AG09309 (cell line): ENCODE measurements around the gene MAPK6.

Experiments used
- DNase-seq: peaks from one replicate; pipeline ENCODE4 v3.0.0-alpha.2; 2010; ENCODE audit warnings: low read depth
- H3K4me3 ChIP-seq: 2 replicates; pipeline ENCODE4 v1.5.1; 2011; ENCODE audit warnings: mild to moderate bottlenecking, low read depth, low read length, moderate library complexity; ENCODE audit not compliant: control insufficient read depth
- CTCF ChIP-seq: IDR thresholded peaks from 2 replicates; pipeline ENCODE4 v1.5.1; 2011; ENCODE audit warnings: mild to moderate bottlenecking, low read depth, low read length, inconsistent platforms; ENCODE audit not compliant: insufficient read depth, control insufficient read depth; ENCODE audit errors: missing control alignments

The MAPK6 gene

GRCh38 chr15:52069559-52069958, 50.5 kb downstream of the MAPK6 start:
- no peak overlapping the region for H3K4me3 ChIP-seq
- no peak for TF ChIP-seq CTCF
- no peak for DNase-seq

GRCh38 chr15:52071570-52071969, 52.6 kb downstream of the MAPK6 start:
- H3K4me3 ChIP-seq, result no peak overlapping the region
- no peak for TF ChIP-seq CTCF
- no peak for DNase-seq

GRCh38 chr15:52076889-52077781, 58.1 kb downstream of the MAPK6 start:
- no peak for DNase-seq
- peak; percentile 15 for TF ChIP-seq CTCF
- no peak overlapping the region for H3K4me3 ChIP-seq

- no peak overlapping the region for H3K4me3 ChIP-seq
- no peak for TF ChIP-seq CTCF
- no peak for DNase-seq
Observed at GRCh38 chr15:52078197-52078875, 59.3 kb downstream of the MAPK6 start.

GRCh38 chr15:52078876-52079700, 60.1 kb downstream of the MAPK6 start:
- DNase-seq, result no peak
- H3K4me3 ChIP-seq, result no peak overlapping the region
- TF ChIP-seq CTCF, result peak; percentile 83

GRCh38 chr15:52080031-52080430, 61.0 kb downstream of the MAPK6 start:
- no peak overlapping the region for H3K4me3 ChIP-seq
- DNase-seq, result no peak
- no peak for TF ChIP-seq CTCF
